DMS 273 treated with DMSO at 0.1 percent for 48 hours (cell line): ENCODE results near the gene SP100.
"Not testable (repeated sequence)": the region's sequence is repeated elsewhere in the genome, so short reads cannot be mapped to it uniquely, and the experiment has no call there.

Source experiments
- DNase-seq: peaks from one replicate; lab custom pipeline; 2025; lab: John Stamatoyannopoulos, UW

SP100 gene

GRCh38 chr2:230419181-230419580 is 3.2 kb downstream of the SP100 start:
- no peak for DNase-seq

GRCh38 chr2:230422149-230422548 is 6.1 kb downstream of the SP100 start:
- no peak for DNase-seq

- DNase-seq: no peak
These were observed 8.0 kb downstream of the SP100 start for GRCh38 chr2:230423851-230424458.

- DNase-seq: no peak
These were observed 9.4 kb downstream of the SP100 start for GRCh38 chr2:230425377-230425776.

GRCh38 chr2:230429513-230429912 is 13.5 kb downstream of the SP100 start:
- no peak for DNase-seq

GRCh38 chr2:230430957-230431910 is 15.2 kb downstream of the SP100 start:
- DNase-seq: no peak

- no peak for DNase-seq
These were observed 18.8 kb downstream of the SP100 start for GRCh38 chr2:230434677-230435324.

- DNase-seq: no peak
These were observed 19.4 kb downstream of the SP100 start for GRCh38 chr2:230435431-230435830.

GRCh38 chr2:230439121-230439520 is 23.1 kb downstream of the SP100 start:
- DNase-seq: not testable (repeated sequence)

- no peak for DNase-seq
These were observed 23.6 kb downstream of the SP100 start for GRCh38 chr2:230439590-230439989.

- DNase-seq: no peak
These were observed 25.4 kb downstream of the SP100 start for GRCh38 chr2:230441227-230441897.

- DNase-seq: no peak
These were observed 27.5 kb downstream of the SP100 start for GRCh38 chr2:230443541-230443940.

GRCh38 chr2:230444832-230445231 is 28.8 kb downstream of the SP100 start:
- no peak for DNase-seq

GRCh38 chr2:230447036-230447435 is 31.0 kb downstream of the SP100 start:
- DNase-seq: no peak

GRCh38 chr2:230447455-230448451 is 31.8 kb downstream of the SP100 start:
- no peak for DNase-seq

GRCh38 chr2:230449901-230450467 is 34.0 kb downstream of the SP100 start:
- no peak for DNase-seq

GRCh38 chr2:230453006-230453405 is 37.0 kb downstream of the SP100 start:
- DNase-seq: no peak

- DNase-seq: no peak
These were observed 39.1 kb downstream of the SP100 start for GRCh38 chr2:230455005-230455684.

- DNase-seq: no peak
These were observed 41.2 kb downstream of the SP100 start for GRCh38 chr2:230457073-230457768.
